HepG2 (cell line): Measurements from ENCODE around the gene LEAP2. TPM values are rescaled to one million over a fixed set of nuclear protein-coding genes. Genes with fewer than 3 reads are reported as not detected.
A peak's percentile ranks its signal among the peaks of the same experiment; 100 is the strongest.

Experiments used
- E2F2 ChIP-seq: sonication (generic); formaldehyde crosslinking; IDR thresholded peaks from 2 replicates; pipeline ENCODE4 v1.4.0; 2020; ENCODE audit warnings: missing genetic modification reagents, borderline replicate concordance
- HIC2 ChIP-seq: sonication (generic); formaldehyde crosslinking; IDR thresholded peaks from 2 replicates; pipeline ENCODE4 v1.9.0; 2022; ENCODE audit warnings: low read depth, missing genetic modification reagents
- IRF1 ChIP-seq: sonication (generic); formaldehyde crosslinking; IDR thresholded peaks from 2 replicates; pipeline ENCODE4 v1.4.0; 2020; ENCODE audit warnings: low read depth, mild to moderate bottlenecking, missing genetic modification reagents
- KDM1A ChIP-seq: IDR thresholded peaks from 2 replicates; pipeline ENCODE4 v1.6.1; 2016; ENCODE audit warnings: missing compliant biosample characterization
- MEIS2 ChIP-seq: sonication (generic); formaldehyde crosslinking; IDR thresholded peaks from 2 replicates; pipeline ENCODE4 v1.9.0; 2021; ENCODE audit warnings: mild to moderate bottlenecking, missing genetic modification reagents
- NR2C2 ChIP-seq: sonication (generic); formaldehyde crosslinking; IDR thresholded peaks from 2 replicates; pipeline ENCODE4 v1.4.0; 2020; ENCODE audit warnings: missing genetic modification reagents, mild to moderate bottlenecking, moderate library complexity, borderline replicate concordance
- NR2F2 ChIP-seq: IDR thresholded peaks from 2 replicates; pipeline ENCODE4 v1.6.1; 2012; ENCODE audit warnings: low read depth, inconsistent platforms, borderline replicate concordance
- PHF21A ChIP-seq: sonication (generic); formaldehyde crosslinking; IDR thresholded peaks from 2 replicates; pipeline ENCODE4 v1.5.0; 2020; ENCODE audit warnings: mild to moderate bottlenecking, missing genetic modification reagents
- POGK ChIP-seq: sonication (generic); formaldehyde crosslinking; conservative IDR thresholded peaks from 2 replicates; pipeline ENCODE4 v1.8.0; 2022; ENCODE audit warnings: mild to moderate bottlenecking, moderate library complexity, missing genetic modification reagents
- SNAPC4 ChIP-seq: sonication (generic); formaldehyde crosslinking; IDR thresholded peaks from 2 replicates; pipeline ENCODE4 v1.4.0; 2020; ENCODE audit warnings: mild to moderate bottlenecking, missing genetic modification reagents
- ZFP91 ChIP-seq: sonication (generic); formaldehyde crosslinking; IDR thresholded peaks from 2 replicates; pipeline ENCODE4 v1.9.0; 2022; ENCODE audit warnings: missing genetic modification reagents, mild to moderate bottlenecking, borderline replicate concordance
- ZNF207 ChIP-seq: fragments of 450-650 bp; IDR thresholded peaks from 2 replicates; pipeline ENCODE4 v1.6.1; 2016; ENCODE audit warnings: antibody characterized with exemption, borderline replicate concordance
- ZNF382 ChIP-seq: sonication (generic); formaldehyde crosslinking; IDR thresholded peaks from 2 replicates; pipeline ENCODE4 v1.5.0; 2020; ENCODE audit warnings: missing genetic modification reagents, mild to moderate bottlenecking, borderline replicate concordance
- ZNF841 ChIP-seq: sonication (generic); formaldehyde crosslinking; IDR thresholded peaks from 2 replicates; pipeline ENCODE4 v1.8.1; 2023; ENCODE audit warnings: missing genetic modification reagents, borderline replicate concordance
- polyA plus RNA-seq, 8 experiments: library from polyadenylated mRNA; depleted of rRNA in 3 of 8; stranded (reverse) in 7 of 8; unstranded in 1 of 8; fragments of >200 nt; fragmentation: Illumina TruSeq in 4 of 8; extraction: Trizol in 4 of 8; gene quantifications; 2 replicates each; pipeline versions ENCODE4 v1.2.1 to v1.2.3, GENCODE V29; 2011 to 2016; ENCODE audit warnings: low read depth in 4 of 8, missing spikeins in 1 of 8, mixed read lengths in 1 of 8; ENCODE audit not compliant: insufficient read depth in 1 of 8
- total RNA-seq, 5 experiments: library from RNA; depleted of rRNA; stranded (reverse); fragments of >200 nt; fragmentation: Illumina TruSeq; extraction: Trizol; gene quantifications; 2 replicates each; pipeline ENCODE4 v1.2.3, GENCODE V29; 2016; ENCODE audit warnings: low read depth in 1 of 5

The LEAP2 gene
- total and polyA plus RNA-seq, 2 of the 13 experiments (the other 11 are each of a cell fraction or from before 2014, with no cell fraction given): 23.9 to 51.9 TPM

GRCh38 chr5:132865668-132866341 is 7.7 kb upstream of the LEAP2 start (continued):
- TF ChIP-seq ZNF841 (CRISPR knock-in tag): no peak
- TF ChIP-seq ZNF207: no peak
- TF ChIP-seq E2F2 (CRISPR knock-in tag): no peak
- no peak for TF ChIP-seq NR2F2
- no peak for TF ChIP-seq HIC2 (CRISPR knock-in tag)
- TF ChIP-seq MEIS2 (CRISPR knock-in tag): 0 out of 2 replicates have a peak, but pooled peaks have one; percentile 21
- no peak for TF ChIP-seq KDM1A (CRISPR knock-in tag)
- no peak for TF ChIP-seq NR2C2
- TF ChIP-seq PHF21A (CRISPR knock-in tag): no peak; the same call in 1 of the 2 replicates
- no peak for TF ChIP-seq ZNF382 (CRISPR knock-in tag)
- TF ChIP-seq ZFP91: no peak
- TF ChIP-seq IRF1 (CRISPR knock-in tag): no peak
- TF ChIP-seq SNAPC4 (CRISPR knock-in tag): 0 out of 2 replicates have a peak, but pooled peaks have one; percentile 8
- peak; percentile 48; the same call in 1 of the 2 replicates for TF ChIP-seq POGK (CRISPR knock-in tag)
